Loucy (cell line): ENCODE measurements around the gene TMEM14A.
"Not testable (repeated sequence)": the region's sequence is repeated elsewhere in the genome, so short reads cannot be mapped to it uniquely, and the experiment has no call there.

Source experiments
- H2AFZ ChIP-seq: fragments of 200-600 bp; sonication (generic); 2 replicates; pipeline ENCODE4 v1.6.0; 2016; ENCODE audit warnings: antibody characterized with exemption, mild to moderate bottlenecking, low read length, moderate library complexity
- H3F3A ChIP-seq: fragments of 200-600 bp; 2 replicates; pipeline ENCODE4 v1.6.0; 2016; ENCODE audit warnings: antibody characterized with exemption, low read depth, mild to moderate bottlenecking
- H3K27me3 ChIP-seq: fragments of 200-600 bp; sonication (generic); 2 replicates; pipeline ENCODE4 v1.6.1; 2014; ENCODE audit warnings: low read length, mild to moderate bottlenecking; ENCODE audit not compliant: insufficient read depth, poor library complexity, severe bottlenecking
- H3K36me3 ChIP-seq: fragments of 200-600 bp; sonication (generic); 2 replicates; pipeline ENCODE4 v1.6.1; 2016; ENCODE audit warnings: low read length; ENCODE audit not compliant: insufficient read depth
- H3K4me1 ChIP-seq: fragments of 200-600 bp; sonication (generic); 2 replicates; pipeline ENCODE4 v1.5.1; 2014; ENCODE audit warnings: low read length, mild to moderate bottlenecking; ENCODE audit not compliant: insufficient read depth, poor library complexity, severe bottlenecking
- H3K4me2 ChIP-seq: fragments of 200-600 bp; sonication (generic); 2 replicates; pipeline ENCODE4 v1.6.0; 2014; ENCODE audit warnings: antibody characterized with exemption, low read length, low read depth, mild to moderate bottlenecking; ENCODE audit not compliant: poor library complexity, severe bottlenecking
- H3K4me3 ChIP-seq: fragments of 200-600 bp; sonication (generic); 2 replicates; pipeline ENCODE4 v1.5.1; 2014; ENCODE audit warnings: low read length, mild to moderate bottlenecking, mixed read lengths; ENCODE audit not compliant: poor library complexity, severe bottlenecking
- H3K79me2 ChIP-seq: fragments of 200-600 bp; sonication (generic); 2 replicates; pipeline ENCODE4 v1.6.1; 2014; ENCODE audit warnings: low read length; ENCODE audit not compliant: insufficient read depth
- H3K9ac ChIP-seq: fragments of 200-600 bp; sonication (generic); 2 replicates; pipeline ENCODE4 v1.6.0; 2014; ENCODE audit warnings: mild to moderate bottlenecking, low read depth, low read length, moderate library complexity; ENCODE audit not compliant: poor library complexity, severe bottlenecking
- H3K9me2 ChIP-seq: fragments of 200-600 bp; sonication (generic); replicated peaks from 2 replicates; pipeline ENCODE4 v1.6.1; 2016; ENCODE audit warnings: low read depth, low read length, mixed read lengths
- H3K9me3 ChIP-seq: fragments of 200-600 bp; sonication (generic); 2 replicates; pipeline ENCODE4 v1.6.1; 2014; ENCODE audit warnings: mild to moderate bottlenecking, antibody characterized with exemption, low read length, low read depth; ENCODE audit not compliant: insufficient read depth
- H4K20me1 ChIP-seq: fragments of 200-600 bp; sonication (generic); 2 replicates; pipeline ENCODE4 v1.6.0; 2014; ENCODE audit warnings: antibody characterized with exemption, low read length, mild to moderate bottlenecking; ENCODE audit not compliant: insufficient read depth, poor library complexity, severe bottlenecking
- EZH2phosphoT487 ChIP-seq: fragments of 200-600 bp; IDR thresholded peaks from 2 replicates; pipeline ENCODE4 v1.6.1; 2018; ENCODE audit warnings: antibody characterized with exemption, mild to moderate bottlenecking, moderate library complexity, borderline replicate concordance
- TF ChIP-seq, protein P1 (sequence below): fragments of 200-600 bp; sonication (generic); conservative IDR thresholded peaks from 2 replicates; pipeline ENCODE4 v1.5.1; 2014; ENCODE audit warnings: mild to moderate bottlenecking, antibody characterized with exemption, low read length

The TMEM14A gene

DNA sequence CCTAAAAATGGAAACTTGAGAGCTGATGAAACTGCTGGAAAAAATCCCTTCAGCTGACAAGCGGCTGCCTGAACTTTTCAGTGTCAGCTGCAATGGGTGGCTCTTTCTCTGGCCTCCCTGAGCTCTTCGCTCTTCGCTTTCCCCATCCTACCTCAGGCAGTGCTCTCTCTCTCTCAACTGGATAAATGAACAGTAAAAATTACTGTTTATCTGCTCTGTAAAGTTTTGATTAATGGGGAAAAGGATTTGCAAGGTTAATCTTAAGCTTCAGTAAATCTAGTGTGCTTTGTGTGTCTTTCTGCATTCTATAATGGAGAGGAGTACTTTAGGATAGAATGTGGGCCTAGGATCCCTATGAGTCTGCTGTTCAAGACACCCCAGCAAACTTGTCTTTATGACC is 35.1 kb downstream of the TMEM14A start:
- no peaks in the 10 kb centered on the region for H3F3A ChIP-seq
- no peaks in the 10 kb centered on the region for H3K36me3 ChIP-seq
- TF ChIP-seq, protein P1, sequence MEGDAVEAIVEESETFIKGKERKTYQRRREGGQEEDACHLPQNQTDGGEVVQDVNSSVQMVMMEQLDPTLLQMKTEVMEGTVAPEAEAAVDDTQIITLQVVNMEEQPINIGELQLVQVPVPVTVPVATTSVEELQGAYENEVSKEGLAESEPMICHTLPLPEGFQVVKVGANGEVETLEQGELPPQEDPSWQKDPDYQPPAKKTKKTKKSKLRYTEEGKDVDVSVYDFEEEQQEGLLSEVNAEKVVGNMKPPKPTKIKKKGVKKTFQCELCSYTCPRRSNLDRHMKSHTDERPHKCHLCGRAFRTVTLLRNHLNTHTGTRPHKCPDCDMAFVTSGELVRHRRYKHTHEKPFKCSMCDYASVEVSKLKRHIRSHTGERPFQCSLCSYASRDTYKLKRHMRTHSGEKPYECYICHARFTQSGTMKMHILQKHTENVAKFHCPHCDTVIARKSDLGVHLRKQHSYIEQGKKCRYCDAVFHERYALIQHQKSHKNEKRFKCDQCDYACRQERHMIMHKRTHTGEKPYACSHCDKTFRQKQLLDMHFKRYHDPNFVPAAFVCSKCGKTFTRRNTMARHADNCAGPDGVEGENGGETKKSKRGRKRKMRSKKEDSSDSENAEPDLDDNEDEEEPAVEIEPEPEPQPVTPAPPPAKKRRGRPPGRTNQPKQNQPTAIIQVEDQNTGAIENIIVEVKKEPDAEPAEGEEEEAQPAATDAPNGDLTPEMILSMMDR, result no peak
- TF ChIP-seq EZH2phosphoT487, result no peak
- H3K27me3 ChIP-seq, result no peaks in the 10 kb centered on the region
- H3K4me1 ChIP-seq, result no peaks in the 10 kb centered on the region
- H4K20me1 ChIP-seq, result no peaks in the 10 kb centered on the region
- H3K9me3 ChIP-seq, result no peaks in the 10 kb centered on the region
- H3K4me3 ChIP-seq, result no peak overlapping the region
- H3K9ac ChIP-seq, result no peak overlapping the region
- H3K9me2 ChIP-seq, result no peaks in the 10 kb centered on the region
- no peak overlapping the region for H2AFZ ChIP-seq
- H3K79me2 ChIP-seq, result no peaks in the 10 kb centered on the region
- no peak overlapping the region for H3K4me2 ChIP-seq

DNA sequence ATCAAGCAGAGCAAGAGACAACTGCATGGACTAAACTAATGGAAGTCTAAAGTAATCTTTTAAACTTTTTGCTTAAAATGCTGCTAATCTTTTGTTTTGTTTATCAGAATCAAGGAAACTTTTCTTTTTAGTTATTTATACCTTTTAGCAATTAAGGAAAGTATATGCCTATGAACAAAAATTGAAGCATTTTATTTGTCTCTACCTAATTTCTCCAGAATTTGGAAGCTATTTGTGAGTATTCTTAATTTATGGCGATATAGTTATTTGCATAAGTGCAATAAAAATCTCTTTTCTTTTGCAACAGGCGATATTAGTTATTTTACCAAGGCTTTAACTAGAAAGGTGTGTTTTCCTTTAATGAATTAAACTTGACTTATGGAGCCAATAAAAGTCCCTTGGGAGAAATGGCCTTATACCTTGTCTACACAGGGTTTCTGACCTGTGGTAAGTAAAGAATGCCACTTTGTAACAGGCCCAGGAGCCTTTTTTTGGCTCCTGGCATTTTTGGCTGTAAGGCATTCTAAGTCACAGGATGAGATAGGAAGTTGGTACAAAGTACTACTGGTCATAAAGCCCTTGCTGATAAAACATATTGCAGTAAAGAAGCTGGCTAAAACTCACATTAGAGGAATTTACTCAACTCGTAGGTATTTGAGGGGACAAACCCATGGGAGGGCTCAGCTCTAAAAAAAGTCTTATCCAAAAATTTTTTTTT is 37.2 kb downstream of the TMEM14A start:
- TF ChIP-seq, protein P1, result no peak
- TF ChIP-seq EZH2phosphoT487, result no peak
- H3K27me3 ChIP-seq, result no peaks in the 10 kb centered on the region
- no peaks in the 10 kb centered on the region for H4K20me1 ChIP-seq
- H3K79me2 ChIP-seq, result no peaks in the 10 kb centered on the region
- H3K36me3 ChIP-seq, result no peaks in the 10 kb centered on the region
- no peaks in the 10 kb centered on the region for H3F3A ChIP-seq
- H2AFZ ChIP-seq, result no peak overlapping the region
- no peaks in the 10 kb centered on the region for H3K4me1 ChIP-seq
- H3K4me2 ChIP-seq, result no peak overlapping the region
- no peak overlapping the region for H3K4me3 ChIP-seq
- H3K9me2 ChIP-seq, result no peaks in the 10 kb centered on the region
- no peak overlapping the region for H3K9ac ChIP-seq
- H3K9me3 ChIP-seq, result no peaks in the 10 kb centered on the region

DNA sequence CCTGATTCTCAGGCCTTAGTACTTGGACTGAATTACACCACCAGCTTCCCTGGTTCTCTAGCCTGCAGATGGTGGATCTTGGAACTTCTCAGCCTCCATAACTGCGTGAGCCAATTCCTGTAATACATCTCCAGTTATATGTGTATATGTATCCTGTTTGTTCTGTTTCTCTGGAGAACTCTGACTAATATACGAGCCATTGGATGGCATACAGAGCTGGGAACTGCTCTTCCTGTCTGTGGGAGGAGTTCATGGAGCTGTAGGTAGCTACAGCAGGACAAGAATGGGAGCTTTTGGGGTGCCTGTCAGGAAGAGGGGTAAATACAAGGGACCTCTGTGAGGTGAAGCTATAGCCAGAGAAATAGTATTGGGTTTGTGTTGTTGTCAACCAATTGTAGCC is 41.2 kb downstream of the TMEM14A start:
- no peaks in the 10 kb centered on the region for H3K27me3 ChIP-seq
- H3K4me1 ChIP-seq, result no peaks in the 10 kb centered on the region
- H3K4me3 ChIP-seq, result no peak overlapping the region
- H3K36me3 ChIP-seq, result no peaks in the 10 kb centered on the region
- H3K9me3 ChIP-seq, result no peaks in the 10 kb centered on the region
- H3F3A ChIP-seq, result no peaks in the 10 kb centered on the region
- no peak overlapping the region for H3K9ac ChIP-seq
- TF ChIP-seq, protein P1, result no peak
- TF ChIP-seq EZH2phosphoT487, result no peak
- H3K4me2 ChIP-seq, result no peak overlapping the region
- H3K9me2 ChIP-seq, result no peaks in the 10 kb centered on the region
- H3K79me2 ChIP-seq, result no peaks in the 10 kb centered on the region
- H2AFZ ChIP-seq, result no peak overlapping the region
- H4K20me1 ChIP-seq, result no peaks in the 10 kb centered on the region

DNA sequence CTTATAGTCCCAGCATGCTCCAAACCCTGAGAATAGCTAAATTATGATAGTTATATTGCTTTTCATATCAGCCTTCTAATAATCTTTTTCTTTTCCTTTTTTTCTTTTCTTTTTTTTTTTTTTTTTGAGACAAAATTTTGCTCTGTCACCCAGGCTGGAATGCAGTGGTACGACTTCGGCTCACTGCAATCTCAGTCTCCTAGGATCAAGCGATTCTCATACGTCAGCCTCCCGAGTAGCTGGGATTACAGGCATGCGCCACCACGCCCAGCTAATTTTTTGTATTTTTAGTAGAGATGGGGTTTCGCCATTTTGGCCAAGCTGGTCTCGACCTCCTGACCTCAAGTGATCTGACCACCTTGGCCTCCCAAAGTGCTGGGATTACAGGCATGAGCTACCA is 43.8 kb downstream of the TMEM14A start:
- not testable (repeated sequence) for H2AFZ ChIP-seq, H4K20me1 ChIP-seq, H3K4me3 ChIP-seq, H3K79me2 ChIP-seq, H3K4me1 ChIP-seq, H3F3A ChIP-seq, H3K9me3 ChIP-seq, H3K9me2 ChIP-seq, H3K27me3 ChIP-seq, H3K9ac ChIP-seq, H3K36me3 ChIP-seq, H3K4me2 ChIP-seq
